ENCODE data around the gene NR2C2AP.

Gene NR2C2AP

DNA sequence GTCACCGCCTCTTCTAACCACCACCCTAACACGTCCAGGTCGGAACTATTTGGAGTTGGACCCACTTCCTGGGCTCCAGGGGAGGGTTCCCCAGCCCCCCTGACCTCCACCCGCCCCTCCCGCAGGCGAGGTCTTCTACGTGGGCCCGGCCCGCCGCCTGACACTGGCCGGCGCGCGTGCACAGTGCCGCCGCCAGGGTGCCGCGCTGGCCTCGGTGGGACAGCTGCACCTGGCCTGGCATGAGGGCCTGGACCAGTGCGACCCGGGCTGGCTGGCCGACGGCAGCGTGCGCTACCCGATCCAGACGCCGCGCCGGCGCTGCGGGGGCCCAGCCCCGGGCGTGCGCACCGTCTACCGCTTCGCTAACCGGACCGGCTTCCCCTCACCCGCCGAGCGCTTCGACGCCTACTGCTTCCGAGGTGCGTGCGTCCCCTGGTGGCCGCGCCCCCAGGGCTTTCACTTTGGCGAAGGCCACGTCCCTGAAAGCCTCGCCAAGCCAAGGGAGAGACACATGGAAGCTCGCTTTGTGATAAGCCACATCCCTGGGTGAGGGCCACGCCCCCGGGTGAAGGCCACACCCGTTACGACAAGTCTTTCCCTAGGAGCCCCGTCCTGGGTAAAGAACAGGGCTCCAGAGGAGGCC, 21.8 kb upstream of the NR2C2AP start:
- no peaks in the 10 kb centered on the region for H3K9me3 ChIP-seq (ENCODE audit: control insufficient read depth, insufficient read depth, low read length)
- H3K9me2 ChIP-seq (replicated peaks; ENCODE audit: control insufficient read depth, low read length): no peaks in the 10 kb centered on the region
- no peaks in the 10 kb centered on the region for H3K79me2 ChIP-seq (ENCODE audit: control insufficient read depth, low read length)
- H3K27ac ChIP-seq (ENCODE audit: low read depth, low read length): no peak overlapping the region
- H3K4me1 ChIP-seq (ENCODE audit: control insufficient read depth, low read length): peaks cover 11% of the 10 kb centered on the region
- no peaks in the 10 kb centered on the region for H3K36me3 ChIP-seq (ENCODE audit: control insufficient read depth, low read length)
- H3K4me2 ChIP-seq (ENCODE audit: low read length): peak overlapping the region; percentile 68
- no peaks in the 10 kb centered on the region for H4K20me1 ChIP-seq (ENCODE audit: control insufficient read depth, insufficient read depth, low read depth, low read length)
- H3F3A ChIP-seq (ENCODE audit: control insufficient read depth, insufficient read depth): no peaks in the 10 kb centered on the region
- TF ChIP-seq, protein P1, sequence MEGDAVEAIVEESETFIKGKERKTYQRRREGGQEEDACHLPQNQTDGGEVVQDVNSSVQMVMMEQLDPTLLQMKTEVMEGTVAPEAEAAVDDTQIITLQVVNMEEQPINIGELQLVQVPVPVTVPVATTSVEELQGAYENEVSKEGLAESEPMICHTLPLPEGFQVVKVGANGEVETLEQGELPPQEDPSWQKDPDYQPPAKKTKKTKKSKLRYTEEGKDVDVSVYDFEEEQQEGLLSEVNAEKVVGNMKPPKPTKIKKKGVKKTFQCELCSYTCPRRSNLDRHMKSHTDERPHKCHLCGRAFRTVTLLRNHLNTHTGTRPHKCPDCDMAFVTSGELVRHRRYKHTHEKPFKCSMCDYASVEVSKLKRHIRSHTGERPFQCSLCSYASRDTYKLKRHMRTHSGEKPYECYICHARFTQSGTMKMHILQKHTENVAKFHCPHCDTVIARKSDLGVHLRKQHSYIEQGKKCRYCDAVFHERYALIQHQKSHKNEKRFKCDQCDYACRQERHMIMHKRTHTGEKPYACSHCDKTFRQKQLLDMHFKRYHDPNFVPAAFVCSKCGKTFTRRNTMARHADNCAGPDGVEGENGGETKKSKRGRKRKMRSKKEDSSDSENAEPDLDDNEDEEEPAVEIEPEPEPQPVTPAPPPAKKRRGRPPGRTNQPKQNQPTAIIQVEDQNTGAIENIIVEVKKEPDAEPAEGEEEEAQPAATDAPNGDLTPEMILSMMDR (IDR thresholded peaks at IDR 0.05; ENCODE audit: low read depth, low read length, poor library complexity, severe bottlenecking): peak; percentile 89
- TF ChIP-seq EZH2phosphoT487 (IDR thresholded peaks at IDR 0.05; ENCODE audit: borderline replicate concordance, low read length): no peak
- H3K27me3 ChIP-seq (ENCODE audit: control insufficient read depth, low read length): peaks cover 15% of the 10 kb centered on the region
- H3K4me3 ChIP-seq (ENCODE audit: low read length): peak overlapping the region; percentile 62

DNA sequence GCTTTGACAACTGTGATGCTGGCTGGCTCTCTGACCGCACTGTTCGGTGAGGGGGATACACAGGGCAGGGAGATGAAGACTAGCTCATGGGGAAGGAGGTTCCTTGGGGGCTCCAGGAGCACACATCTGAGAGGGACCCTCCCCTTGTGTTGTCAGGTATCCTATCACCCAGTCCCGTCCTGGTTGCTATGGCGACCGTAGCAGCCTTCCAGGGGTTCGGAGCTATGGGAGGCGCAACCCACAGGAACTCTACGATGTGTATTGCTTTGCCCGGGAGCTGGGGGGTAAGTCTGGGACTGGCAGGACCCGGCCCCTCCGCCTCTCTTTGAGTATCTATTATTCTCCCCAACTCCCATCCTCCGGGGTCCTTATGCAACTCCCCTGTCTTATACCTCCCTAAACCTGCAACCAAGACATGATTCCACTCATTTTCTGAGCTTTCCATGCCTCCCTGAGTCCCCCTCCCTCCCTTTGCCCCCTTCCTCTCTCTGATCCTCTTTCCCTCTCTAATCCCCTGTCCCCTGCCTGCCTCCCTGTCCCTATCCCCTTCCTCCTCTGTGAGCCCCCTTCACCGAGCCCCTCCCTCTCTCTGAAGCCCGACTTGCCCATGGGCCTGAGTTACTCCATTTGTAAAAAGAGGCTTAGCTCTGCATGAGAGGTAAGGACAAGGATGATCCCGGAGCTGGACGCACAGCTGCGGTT, 21.1 kb upstream of the NR2C2AP start:
- peak overlapping the region; percentile 62 for H3K4me3 ChIP-seq (ENCODE audit: low read length)

DNA sequence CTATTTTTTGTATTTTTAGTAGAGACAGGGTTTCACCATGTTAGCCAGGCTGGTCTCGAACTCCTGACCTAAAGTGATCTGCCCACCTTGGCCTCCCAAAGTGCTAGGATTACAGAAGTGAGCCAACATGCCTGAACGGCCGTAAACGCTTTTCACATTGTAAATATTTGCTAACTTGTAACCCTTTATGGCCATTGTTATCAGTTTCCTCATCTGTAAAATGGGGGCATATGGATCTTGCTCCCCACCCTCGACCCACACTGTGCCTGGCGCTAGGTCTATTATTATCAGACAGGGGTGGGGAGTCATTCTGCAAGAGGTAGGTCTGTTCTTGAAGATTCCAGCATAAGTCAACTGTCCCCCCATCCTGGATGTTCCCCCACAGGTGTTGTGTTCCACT, 20.4 kb upstream of the NR2C2AP start:
- no peak overlapping the region for H3K4me2 ChIP-seq (ENCODE audit: low read length)
- H3K27ac ChIP-seq (ENCODE audit: low read depth, low read length): no peak overlapping the region
- peaks cover 15% of the 10 kb centered on the region for H3K27me3 ChIP-seq (ENCODE audit: control insufficient read depth, low read length)
- TF ChIP-seq, protein P1 (IDR thresholded peaks at IDR 0.05; ENCODE audit: low read depth, low read length, poor library complexity, severe bottlenecking): no peak
- no peak for TF ChIP-seq EZH2phosphoT487 (IDR thresholded peaks at IDR 0.05; ENCODE audit: borderline replicate concordance, low read length)
- peaks cover 11% of the 10 kb centered on the region for H3K4me1 ChIP-seq (ENCODE audit: control insufficient read depth, low read length)
- no peaks in the 10 kb centered on the region for H3K9me2 ChIP-seq (replicated peaks; ENCODE audit: control insufficient read depth, low read length)
- H4K20me1 ChIP-seq (ENCODE audit: control insufficient read depth, insufficient read depth, low read depth, low read length): no peaks in the 10 kb centered on the region
- no peaks in the 10 kb centered on the region for H3K36me3 ChIP-seq (ENCODE audit: control insufficient read depth, low read length)
- no peak overlapping the region for H3K4me3 ChIP-seq (ENCODE audit: low read length)
- no peaks in the 10 kb centered on the region for H3K9me3 ChIP-seq (ENCODE audit: control insufficient read depth, insufficient read depth, low read length)
- no peaks in the 10 kb centered on the region for H3K79me2 ChIP-seq (ENCODE audit: control insufficient read depth, low read length)
- H3F3A ChIP-seq (ENCODE audit: control insufficient read depth, insufficient read depth): no peaks in the 10 kb centered on the region

More for the DNA sequence above, 21.1 kb upstream of the NR2C2AP start:
- Histone ChIP-seq H3K9me3 (ENCODE audit: control insufficient read depth, insufficient read depth, low read length) (no peaks in the 10 kb centered on the region), H3K79me2 (ENCODE audit: control insufficient read depth, low read length) (no peaks in the 10 kb centered on the region), H3F3A (ENCODE audit: control insufficient read depth, insufficient read depth) (no peaks in the 10 kb centered on the region), H4K20me1 (ENCODE audit: control insufficient read depth, insufficient read depth, low read depth, low read length) (no peaks in the 10 kb centered on the region), H3K36me3 (ENCODE audit: control insufficient read depth, low read length) (no peaks in the 10 kb centered on the region), H3K4me2 (ENCODE audit: low read length) (peak overlapping the region; percentile 68), H3K27ac (ENCODE audit: low read depth, low read length) (no peak overlapping the region), H3K27me3 (ENCODE audit: control insufficient read depth, low read length) (peaks cover 15% of the 10 kb centered on the region), H3K9me2 (replicated peaks; ENCODE audit: control insufficient read depth, low read length) (no peaks in the 10 kb centered on the region), H3K4me1 (ENCODE audit: control insufficient read depth, low read length) (peaks cover 11% of the 10 kb centered on the region)
- TF ChIP-seq EZH2phosphoT487 (IDR thresholded peaks at IDR 0.05; ENCODE audit: borderline replicate concordance, low read length): no peak
- TF ChIP-seq, protein P1 (IDR thresholded peaks at IDR 0.05; ENCODE audit: low read depth, low read length, poor library complexity, severe bottlenecking): no peak

All from DOHH2 (cell line).